Measurements from ENCODE around the gene C17orf50. TPM values are rescaled to one million over a fixed set of nuclear protein-coding genes. Genes with fewer than 3 reads are reported as not detected.

The C17orf50 gene
- total and polyA plus RNA-seq, 2 of the 13 experiments (the other 11 are each of a cell fraction or from before 2014, with no cell fraction given), result not detected

GRCh38 chr17:35713069-35713728 is 47.5 kb upstream of the C17orf50 start (continued):
- TF ChIP-seq ETS1 (CRISPR knock-in tag; IDR thresholded peaks at IDR 0.05), result no peak
- 0 out of 2 replicates have a peak, but pooled peaks have one; percentile 31 for TF ChIP-seq ISL2 (CRISPR knock-in tag; IDR thresholded peaks at IDR 0.05)
- TF ChIP-seq FOSL2 (CRISPR knock-in tag; IDR thresholded peaks at IDR 0.05), result peak; percentile 32; the same call in 1 of the 2 replicates
- no peak for TF ChIP-seq SOX6 (IDR thresholded peaks at IDR 0.05)
- TF ChIP-seq SOX6 (CRISPR knock-in tag; IDR thresholded peaks at IDR 0.05), result peak; percentile 63
- TF ChIP-seq ZNF619 (CRISPR knock-in tag; IDR thresholded peaks at IDR 0.05), result no peak
- no peak for TF ChIP-seq CHD4 (IDR thresholded peaks at IDR 0.05; ENCODE audit: borderline replicate concordance, low read length)
- peak; percentile 94 for TF ChIP-seq GFI1 (CRISPR knock-in tag; IDR thresholded peaks at IDR 0.05; ENCODE audit: borderline replicate concordance)
- TF ChIP-seq TCF7L2 (IDR thresholded peaks at IDR 0.05; ENCODE audit: low read depth, low read length), result 0 out of 2 replicates have a peak, but pooled peaks have one; percentile 46
- 0 out of 2 replicates have a peak, but pooled peaks have one; percentile 17 for TF ChIP-seq HNF1A (IDR thresholded peaks at IDR 0.05; ENCODE audit: low read depth)
- no peak for TF ChIP-seq HNF1A (CRISPR knock-in tag; IDR thresholded peaks at IDR 0.05; ENCODE audit: borderline replicate concordance)
- no peak for TF ChIP-seq ZNF580 (CRISPR knock-in tag; IDR thresholded peaks at IDR 0.05; ENCODE audit: borderline replicate concordance, low read depth)
- TF ChIP-seq NR2F6 (IDR thresholded peaks at IDR 0.05), result peak; percentile 15; the same call in 1 of the 2 replicates
- no peak for TF ChIP-seq NR2F6 (CRISPR knock-in tag; IDR thresholded peaks at IDR 0.05)
- no peak for TF ChIP-seq NKX3-1 (CRISPR knock-in tag; IDR thresholded peaks at IDR 0.05)
- peak; percentile 62; the same call in 1 of the 2 replicates for TF ChIP-seq CREM (IDR thresholded peaks at IDR 0.05)
- no peak for TF ChIP-seq CREM (CRISPR knock-in tag; IDR thresholded peaks at IDR 0.05)
- TF ChIP-seq ZNF784 (CRISPR knock-in tag; IDR thresholded peaks at IDR 0.05; ENCODE audit: borderline replicate concordance), result no peak
- TF ChIP-seq ZNF431 (CRISPR knock-in tag; IDR thresholded peaks at IDR 0.05; ENCODE audit: borderline replicate concordance, low read depth), result no peak
- 0 out of 2 replicates have a peak, but pooled peaks have one; percentile 30 for TF ChIP-seq HOXA3 (CRISPR knock-in tag; IDR thresholded peaks at IDR 0.05)
- TF ChIP-seq PPARG (CRISPR knock-in tag; conservative IDR thresholded peaks at IDR 0.05), result 0 out of 2 replicates have a peak, but pooled peaks have one; percentile 30
- TF ChIP-seq ZBTB42 (CRISPR knock-in tag; IDR thresholded peaks at IDR 0.05), result no peak
- peak; percentile 77 for TF ChIP-seq HNF4A (CRISPR knock-in tag; IDR thresholded peaks at IDR 0.05)
- peak in 1 of 2 experiments; percentile 53; a peak in 1 of 4 replicates for TF ChIP-seq EP300 (IDR thresholded peaks at IDR 0.05; ENCODE audit: low read depth in 2 of 2, low read length in 2 of 2)
- TF ChIP-seq EP300 (CRISPR knock-in tag; IDR thresholded peaks at IDR 0.05; ENCODE audit: borderline replicate concordance), result no peak
- no peak for TF ChIP-seq IRF2 (CRISPR knock-in tag; IDR thresholded peaks at IDR 0.05)
- peak; percentile 62 for TF ChIP-seq SALL1 (CRISPR knock-in tag; IDR thresholded peaks at IDR 0.05)
